ENCODE measurements around the gene FBXO10. TPM values are rescaled to one million over a fixed set of nuclear protein-coding genes. Genes with fewer than 3 reads are reported as not detected.

The FBXO10 gene
- total RNA-seq, 1 experiment from 2014 or later = 5.3 TPM

DNA sequence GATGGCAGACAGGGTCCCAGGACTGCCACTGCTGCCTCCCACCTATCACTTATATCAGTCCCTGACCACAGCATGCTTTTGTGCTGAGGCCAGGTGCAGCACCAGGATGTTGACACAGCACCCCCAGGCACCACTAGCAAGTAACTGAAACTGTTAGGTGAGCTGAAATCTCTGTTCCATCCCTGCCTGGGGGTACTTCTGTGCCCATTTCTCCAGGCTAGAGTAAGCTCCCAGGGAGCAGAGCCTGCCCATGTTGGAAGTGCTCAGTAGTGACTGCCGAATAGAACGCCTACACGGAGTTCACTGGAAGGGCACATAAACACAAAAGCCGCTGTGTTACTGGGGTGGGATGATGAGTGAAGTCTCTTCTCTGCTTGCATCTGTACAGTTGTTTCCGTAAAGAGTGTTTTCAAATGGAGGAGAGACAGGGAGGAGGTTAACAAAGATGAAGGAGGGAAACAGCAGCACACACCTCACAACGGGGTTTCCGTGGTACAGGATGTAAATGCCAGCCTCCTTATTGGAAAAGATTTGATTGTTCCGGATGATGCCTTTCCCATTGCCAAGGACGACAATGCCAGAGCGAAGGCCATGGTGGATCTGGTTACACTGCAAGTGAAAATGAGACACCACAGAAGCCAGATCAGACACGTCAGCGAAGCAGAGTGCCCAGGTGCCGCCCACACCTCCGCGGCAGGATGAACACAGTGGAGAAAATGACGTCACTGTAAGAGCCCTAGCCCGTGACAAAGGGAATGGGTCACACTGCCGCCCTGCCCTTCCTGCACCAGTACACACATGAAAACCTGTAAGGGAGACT, 47.3 kb downstream of the FBXO10 start:
- TF ChIP-seq ZFX (IDR thresholded peaks at IDR 0.05) = no peak
- TF ChIP-seq, protein P1, sequence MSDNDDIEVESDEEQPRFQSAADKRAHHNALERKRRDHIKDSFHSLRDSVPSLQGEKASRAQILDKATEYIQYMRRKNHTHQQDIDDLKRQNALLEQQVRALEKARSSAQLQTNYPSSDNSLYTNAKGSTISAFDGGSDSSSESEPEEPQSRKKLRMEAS (IDR thresholded peaks at IDR 0.05) = no peak
- TF ChIP-seq, protein P2, sequence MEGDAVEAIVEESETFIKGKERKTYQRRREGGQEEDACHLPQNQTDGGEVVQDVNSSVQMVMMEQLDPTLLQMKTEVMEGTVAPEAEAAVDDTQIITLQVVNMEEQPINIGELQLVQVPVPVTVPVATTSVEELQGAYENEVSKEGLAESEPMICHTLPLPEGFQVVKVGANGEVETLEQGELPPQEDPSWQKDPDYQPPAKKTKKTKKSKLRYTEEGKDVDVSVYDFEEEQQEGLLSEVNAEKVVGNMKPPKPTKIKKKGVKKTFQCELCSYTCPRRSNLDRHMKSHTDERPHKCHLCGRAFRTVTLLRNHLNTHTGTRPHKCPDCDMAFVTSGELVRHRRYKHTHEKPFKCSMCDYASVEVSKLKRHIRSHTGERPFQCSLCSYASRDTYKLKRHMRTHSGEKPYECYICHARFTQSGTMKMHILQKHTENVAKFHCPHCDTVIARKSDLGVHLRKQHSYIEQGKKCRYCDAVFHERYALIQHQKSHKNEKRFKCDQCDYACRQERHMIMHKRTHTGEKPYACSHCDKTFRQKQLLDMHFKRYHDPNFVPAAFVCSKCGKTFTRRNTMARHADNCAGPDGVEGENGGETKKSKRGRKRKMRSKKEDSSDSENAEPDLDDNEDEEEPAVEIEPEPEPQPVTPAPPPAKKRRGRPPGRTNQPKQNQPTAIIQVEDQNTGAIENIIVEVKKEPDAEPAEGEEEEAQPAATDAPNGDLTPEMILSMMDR (IDR thresholded peaks at IDR 0.05 in 2 of 3, conservative IDR thresholded peaks at IDR 0.05 in 1 of 3; ENCODE audit: borderline replicate concordance in 1 of 3, insufficient read depth in 1 of 3, low read depth in 2 of 3, low read length in 2 of 3) = no peak
- TF ChIP-seq, protein P3, sequence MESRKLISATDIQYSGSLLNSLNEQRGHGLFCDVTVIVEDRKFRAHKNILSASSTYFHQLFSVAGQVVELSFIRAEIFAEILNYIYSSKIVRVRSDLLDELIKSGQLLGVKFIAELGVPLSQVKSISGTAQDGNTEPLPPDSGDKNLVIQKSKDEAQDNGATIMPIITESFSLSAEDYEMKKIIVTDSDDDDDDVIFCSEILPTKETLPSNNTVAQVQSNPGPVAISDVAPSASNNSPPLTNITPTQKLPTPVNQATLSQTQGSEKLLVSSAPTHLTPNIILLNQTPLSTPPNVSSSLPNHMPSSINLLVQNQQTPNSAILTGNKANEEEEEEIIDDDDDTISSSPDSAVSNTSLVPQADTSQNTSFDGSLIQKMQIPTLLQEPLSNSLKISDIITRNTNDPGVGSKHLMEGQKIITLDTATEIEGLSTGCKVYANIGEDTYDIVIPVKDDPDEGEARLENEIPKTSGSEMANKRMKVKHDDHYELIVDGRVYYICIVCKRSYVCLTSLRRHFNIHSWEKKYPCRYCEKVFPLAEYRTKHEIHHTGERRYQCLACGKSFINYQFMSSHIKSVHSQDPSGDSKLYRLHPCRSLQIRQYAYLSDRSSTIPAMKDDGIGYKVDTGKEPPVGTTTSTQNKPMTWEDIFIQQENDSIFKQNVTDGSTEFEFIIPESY (IDR thresholded peaks at IDR 0.05; ENCODE audit: extremely low read depth, insufficient replicate concordance, low read length) = no peak
- TF ChIP-seq TCF7L2 (IDR thresholded peaks at IDR 0.05; ENCODE audit: borderline replicate concordance, extremely low read depth, insufficient read depth, insufficient read length) = no peak
- no peak for TF ChIP-seq EGR1 (IDR thresholded peaks at IDR 0.05; ENCODE audit: low read depth)
- TF ChIP-seq SP1 (IDR thresholded peaks at IDR 0.05; ENCODE audit: low read depth) = no peak
- TF ChIP-seq FOSL1 (IDR thresholded peaks at IDR 0.05; ENCODE audit: low read depth) = no peak
- TF ChIP-seq EZH2 (IDR thresholded peaks at IDR 0.05) = no peak
- TF ChIP-seq EZH2phosphoT487 (IDR thresholded peaks at IDR 0.05; ENCODE audit: borderline replicate concordance) = no peak
- no peak for TF ChIP-seq CEBPB (IDR thresholded peaks at IDR 0.05; ENCODE audit: low read depth)
- no peak for TF ChIP-seq ELF1 (IDR thresholded peaks at IDR 0.05; ENCODE audit: borderline replicate concordance, low read depth)
- TF ChIP-seq JUND (IDR thresholded peaks at IDR 0.05) = no peak
- TF ChIP-seq, protein P4, sequence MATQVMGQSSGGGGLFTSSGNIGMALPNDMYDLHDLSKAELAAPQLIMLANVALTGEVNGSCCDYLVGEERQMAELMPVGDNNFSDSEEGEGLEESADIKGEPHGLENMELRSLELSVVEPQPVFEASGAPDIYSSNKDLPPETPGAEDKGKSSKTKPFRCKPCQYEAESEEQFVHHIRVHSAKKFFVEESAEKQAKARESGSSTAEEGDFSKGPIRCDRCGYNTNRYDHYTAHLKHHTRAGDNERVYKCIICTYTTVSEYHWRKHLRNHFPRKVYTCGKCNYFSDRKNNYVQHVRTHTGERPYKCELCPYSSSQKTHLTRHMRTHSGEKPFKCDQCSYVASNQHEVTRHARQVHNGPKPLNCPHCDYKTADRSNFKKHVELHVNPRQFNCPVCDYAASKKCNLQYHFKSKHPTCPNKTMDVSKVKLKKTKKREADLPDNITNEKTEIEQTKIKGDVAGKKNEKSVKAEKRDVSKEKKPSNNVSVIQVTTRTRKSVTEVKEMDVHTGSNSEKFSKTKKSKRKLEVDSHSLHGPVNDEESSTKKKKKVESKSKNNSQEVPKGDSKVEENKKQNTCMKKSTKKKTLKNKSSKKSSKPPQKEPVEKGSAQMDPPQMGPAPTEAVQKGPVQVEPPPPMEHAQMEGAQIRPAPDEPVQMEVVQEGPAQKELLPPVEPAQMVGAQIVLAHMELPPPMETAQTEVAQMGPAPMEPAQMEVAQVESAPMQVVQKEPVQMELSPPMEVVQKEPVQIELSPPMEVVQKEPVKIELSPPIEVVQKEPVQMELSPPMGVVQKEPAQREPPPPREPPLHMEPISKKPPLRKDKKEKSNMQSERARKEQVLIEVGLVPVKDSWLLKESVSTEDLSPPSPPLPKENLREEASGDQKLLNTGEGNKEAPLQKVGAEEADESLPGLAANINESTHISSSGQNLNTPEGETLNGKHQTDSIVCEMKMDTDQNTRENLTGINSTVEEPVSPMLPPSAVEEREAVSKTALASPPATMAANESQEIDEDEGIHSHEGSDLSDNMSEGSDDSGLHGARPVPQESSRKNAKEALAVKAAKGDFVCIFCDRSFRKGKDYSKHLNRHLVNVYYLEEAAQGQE (IDR thresholded peaks at IDR 0.05; ENCODE audit: low read depth) = no peak
- TF ChIP-seq POLR2A (IDR thresholded peaks at IDR 0.05; ENCODE audit: borderline replicate concordance, extremely low read depth, insufficient read depth, insufficient read length) = no peak
- no peak for TF ChIP-seq SRF (IDR thresholded peaks at IDR 0.05; ENCODE audit: low read depth)
- TF ChIP-seq POLR2AphosphoS5 (IDR thresholded peaks at IDR 0.05; ENCODE audit: low read depth, low read length) = no peak
- POLR2A ChIA-PET = no interaction called here
- no peaks in the 10 kb centered on the region for H4K20me1 ChIP-seq (ENCODE audit: insufficient read depth)
- H3K79me2 ChIP-seq (ENCODE audit: insufficient read depth, low read length) = no peaks in the 10 kb centered on the region
- H3K4me3 ChIP-seq (replicated peaks in 1 of 2; ENCODE audit: low read depth in 1 of 2, low read length in 2 of 2) = no peak overlapping the region
- H2AFZ ChIP-seq (ENCODE audit: low read depth, low read length, poor library complexity, severe bottlenecking) = no peak overlapping the region
- RAD21 ChIA-PET (ENCODE audit: low non-redundant PET in 1 of 2, low total read pairs in 2 of 2, uncharacterized antibody in 2 of 2, unreplicated experiment in 2 of 2) = no interaction called here
- H3K27me3 ChIP-seq (ENCODE audit: insufficient read depth, low read length) = no peaks in the 10 kb centered on the region
- CTCF ChIA-PET = no interaction called here
- H3K27ac ChIP-seq (ENCODE audit: low read depth, low read length) = no peak overlapping the region
- no peak for ATAC-seq
- H3K9me2 ChIP-seq (ENCODE audit: insufficient read depth) = no peaks in the 10 kb centered on the region
- H3K36me3 ChIP-seq (ENCODE audit: control insufficient read depth in 1 of 2, insufficient read depth in 2 of 2, low read length in 2 of 2) = no peaks in the 10 kb centered on the region
- no peak for DNase-seq (ENCODE audit: low read depth, low spot score)
- H3K9ac ChIP-seq (ENCODE audit: low read length) = no peak overlapping the region
- no peaks in the 10 kb centered on the region for H3K9me3 ChIP-seq (ENCODE audit: control insufficient read depth in 1 of 2, insufficient read depth in 1 of 2, low read depth in 1 of 2, low read length in 2 of 2)
- no TSS peak for BruUV-seq (replicated peaks)
- H3K4me1 ChIP-seq (ENCODE audit: control insufficient read depth in 1 of 2, insufficient read depth in 2 of 2, low read length in 2 of 2) = no peaks in the 10 kb centered on the region
- H3K4me2 ChIP-seq (ENCODE audit: low read length) = no peak overlapping the region
- intact Hi-C loops (cut with micrococcal nuclease) = no loop called here
